GM12891 (cell line): ENCODE measurements around the gene TMEM161A.

Source experiments
- PAX5 ChIP-seq: IDR thresholded peaks from 2 replicates; pipeline ENCODE4 v1.6.1; 2011; ENCODE audit warnings: low read length, moderate library complexity, mild to moderate bottlenecking; ENCODE audit not compliant: insufficient read depth, severe bottlenecking
- POLR2A ChIP-seq: IDR thresholded peaks from 2 replicates; pipeline ENCODE4 v1.6.1; 2011; ENCODE audit warnings: low read depth, low read length, control low read depth
- POLR2AphosphoS5 ChIP-seq: IDR thresholded peaks from 2 replicates; pipeline ENCODE4 v1.6.1; 2011; ENCODE audit warnings: low read depth, low read length, control low read depth
- TAF1 ChIP-seq: IDR thresholded peaks from 2 replicates; pipeline ENCODE4 v1.6.1; 2011; ENCODE audit warnings: low read depth, low read length, control low read depth

DNA sequence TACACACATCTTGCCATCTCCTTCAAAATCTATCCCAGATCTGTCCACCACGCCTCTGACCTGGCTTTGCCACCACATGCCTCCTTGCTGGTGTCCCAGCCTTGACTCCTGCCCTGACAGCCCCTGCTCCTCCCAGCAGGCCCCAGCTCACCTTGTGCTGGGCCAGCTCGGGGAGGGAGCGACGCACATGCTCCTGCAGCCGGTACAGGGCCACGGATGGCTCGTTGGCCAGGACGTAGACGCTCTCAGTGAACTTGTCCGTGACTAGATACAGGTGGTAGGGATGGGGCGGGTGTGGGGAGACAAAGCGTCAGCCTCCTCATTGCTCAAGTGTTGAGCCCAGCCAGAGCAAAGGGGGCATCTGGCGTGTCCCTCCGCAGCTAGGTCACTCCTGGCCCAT lies 48.5 kb upstream of the TMEM161A start:
- no peak for TF ChIP-seq TAF1
- TF ChIP-seq POLR2A: no peak
- no peak for TF ChIP-seq POLR2AphosphoS5
- no peak for TF ChIP-seq PAX5
